ENCODE data around the gene PSMD10.
A peak's percentile ranks its signal among the peaks of the same experiment; 100 is the strongest.

PSMD10 gene

GRCh38 chrX:108070891-108071290 is 20.5 kb downstream of the PSMD10 start:
- peak; percentile 19 for DNase-seq

GRCh38 chrX:108068121-108068520 is 23.2 kb downstream of the PSMD10 start:
- DNase-seq = no peak

GRCh38 chrX:108064613-108065012 is 26.7 kb downstream of the PSMD10 start:
- no peak for DNase-seq

GRCh38 chrX:108064001-108064400 is 27.3 kb downstream of the PSMD10 start:
- DNase-seq = no peak

GRCh38 chrX:108059801-108060200 is 31.5 kb downstream of the PSMD10 start:
- no peak for DNase-seq

GRCh38 chrX:108055546-108055945 is 35.8 kb downstream of the PSMD10 start:
- DNase-seq = no peak

- DNase-seq = no peak
Measured at GRCh38 chrX:108053218-108053617, 38.1 kb downstream of the PSMD10 start.

- DNase-seq = no peak
Measured at GRCh38 chrX:108049649-108050048, 41.7 kb downstream of the PSMD10 start.

GRCh38 chrX:108044554-108045256 is 46.6 kb downstream of the PSMD10 start, which contains the start of gene VSIG1:
VSIG1 (plus strand) TSS chrX:108045065; CDS start chrX:108045131, 66 bp downstream.
- no peak for DNase-seq

- DNase-seq = peak; percentile 97
Measured at GRCh38 chrX:108036298-108036973, 54.9 kb downstream of the PSMD10 start.

- DNase-seq = no peak
Measured at GRCh38 chrX:108034725-108035124, 56.6 kb downstream of the PSMD10 start.
